ENCODE results near the gene KCNV2. TPM values are rescaled to one million over a fixed set of nuclear protein-coding genes. Genes with fewer than 3 reads are reported as not detected.

The KCNV2 gene
- total and polyA plus RNA-seq, 2 donors (not counting 1 experiment from before 2014, with no cell fraction given), result not detected

- Histone ChIP-seq H3K27me3 (ENCODE audit: control insufficient read depth, insufficient read depth, low read length) (no peaks in the 10 kb centered on the region), H2AFZ (ENCODE audit: low read length) (no peak overlapping the region), H3K9me3 (ENCODE audit: control insufficient read depth, insufficient read depth, low read depth, low read length) (no peaks in the 10 kb centered on the region), H3K9ac (ENCODE audit: insufficient read depth, low read length) (no peak overlapping the region), H3K36me3 (ENCODE audit: control insufficient read depth, insufficient read depth, low read length) (no peaks in the 10 kb centered on the region), H3K27ac (ENCODE audit: insufficient read depth, low read length) (no peak overlapping the region), H3K4me3 (replicated peaks in 1 of 4; ENCODE audit: control extremely low read depth in 1 of 4, insufficient read depth in 1 of 4, low read depth in 3 of 4, low read length in 4 of 4) (no peak overlapping the region), H3K79me2 (ENCODE audit: control insufficient read depth, insufficient read depth, low read length) (no peaks in the 10 kb centered on the region), H3K4me2 (ENCODE audit: extremely low read depth, insufficient read depth, low read length) (no peak overlapping the region), H3K4me1 (ENCODE audit: control insufficient read depth, extremely low read depth, insufficient read depth, low read length) (no peaks in the 10 kb centered on the region), H4K20me1 (ENCODE audit: control insufficient read depth, extremely low read depth, insufficient read depth, low read length) (no peaks in the 10 kb centered on the region)
- DNase-seq (ENCODE audit: low read depth in 2 of 2), result no peak
- TF ChIP-seq CTCF (conservative IDR thresholded peaks at IDR 0.05 in 1 of 2, IDR thresholded peaks at IDR 0.05 in 1 of 2; ENCODE audit: low read depth in 1 of 2, low read length in 2 of 2) (no peak), EZH2 (IDR thresholded peaks at IDR 0.05; ENCODE audit: low read length, missing control alignments) (no peak)
Measured at GRCh38 chr9:2675834-2676233, 41.5 kb upstream of the KCNV2 start.

DNA sequence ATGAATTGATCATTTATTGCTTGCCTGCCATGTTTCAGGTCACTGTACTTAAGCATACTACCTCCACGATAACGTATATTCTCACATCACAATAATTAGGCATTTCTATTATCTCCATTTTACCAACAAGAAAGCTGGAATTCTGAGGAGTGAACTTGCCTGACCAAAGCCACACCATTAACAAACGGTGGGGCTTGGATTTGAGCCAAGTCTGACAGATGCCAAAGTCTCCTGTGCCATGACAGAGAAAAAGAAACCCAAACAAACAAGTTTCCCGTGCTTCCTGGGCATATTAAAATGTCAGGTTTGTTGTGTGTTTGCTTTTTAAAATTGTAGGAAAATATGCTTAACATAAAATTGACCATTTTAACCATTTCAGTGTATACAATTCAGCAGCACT lies 40.8 kb upstream of the KCNV2 start:
- no peaks in the 10 kb centered on the region for H3K79me2 ChIP-seq (ENCODE audit: control insufficient read depth, insufficient read depth, low read length)
- no peak overlapping the region for H3K4me2 ChIP-seq (ENCODE audit: extremely low read depth, insufficient read depth, low read length)
- no peaks in the 10 kb centered on the region for H3K4me1 ChIP-seq (ENCODE audit: control insufficient read depth, extremely low read depth, insufficient read depth, low read length)
- H3K27me3 ChIP-seq (ENCODE audit: control insufficient read depth, insufficient read depth, low read length), result no peaks in the 10 kb centered on the region
- no peaks in the 10 kb centered on the region for H3K9me3 ChIP-seq (ENCODE audit: control insufficient read depth, insufficient read depth, low read depth, low read length)
- H4K20me1 ChIP-seq (ENCODE audit: control insufficient read depth, extremely low read depth, insufficient read depth, low read length), result no peaks in the 10 kb centered on the region
- H3K4me3 ChIP-seq (replicated peaks in 1 of 4; ENCODE audit: control extremely low read depth in 1 of 4, insufficient read depth in 1 of 4, low read depth in 3 of 4, low read length in 4 of 4), result no peak overlapping the region
- H3K27ac ChIP-seq (ENCODE audit: insufficient read depth, low read length), result no peak overlapping the region
- no peak for TF ChIP-seq CTCF (conservative IDR thresholded peaks at IDR 0.05 in 1 of 2, IDR thresholded peaks at IDR 0.05 in 1 of 2; ENCODE audit: low read depth in 1 of 2, low read length in 2 of 2)
- TF ChIP-seq EZH2 (IDR thresholded peaks at IDR 0.05; ENCODE audit: low read length, missing control alignments), result no peak
- H2AFZ ChIP-seq (ENCODE audit: low read length), result no peak overlapping the region
- no peaks in the 10 kb centered on the region for H3K36me3 ChIP-seq (ENCODE audit: control insufficient read depth, insufficient read depth, low read length)
- no peak for DNase-seq (ENCODE audit: low read depth in 2 of 2)
- no peak overlapping the region for H3K9ac ChIP-seq (ENCODE audit: insufficient read depth, low read length)

DNA sequence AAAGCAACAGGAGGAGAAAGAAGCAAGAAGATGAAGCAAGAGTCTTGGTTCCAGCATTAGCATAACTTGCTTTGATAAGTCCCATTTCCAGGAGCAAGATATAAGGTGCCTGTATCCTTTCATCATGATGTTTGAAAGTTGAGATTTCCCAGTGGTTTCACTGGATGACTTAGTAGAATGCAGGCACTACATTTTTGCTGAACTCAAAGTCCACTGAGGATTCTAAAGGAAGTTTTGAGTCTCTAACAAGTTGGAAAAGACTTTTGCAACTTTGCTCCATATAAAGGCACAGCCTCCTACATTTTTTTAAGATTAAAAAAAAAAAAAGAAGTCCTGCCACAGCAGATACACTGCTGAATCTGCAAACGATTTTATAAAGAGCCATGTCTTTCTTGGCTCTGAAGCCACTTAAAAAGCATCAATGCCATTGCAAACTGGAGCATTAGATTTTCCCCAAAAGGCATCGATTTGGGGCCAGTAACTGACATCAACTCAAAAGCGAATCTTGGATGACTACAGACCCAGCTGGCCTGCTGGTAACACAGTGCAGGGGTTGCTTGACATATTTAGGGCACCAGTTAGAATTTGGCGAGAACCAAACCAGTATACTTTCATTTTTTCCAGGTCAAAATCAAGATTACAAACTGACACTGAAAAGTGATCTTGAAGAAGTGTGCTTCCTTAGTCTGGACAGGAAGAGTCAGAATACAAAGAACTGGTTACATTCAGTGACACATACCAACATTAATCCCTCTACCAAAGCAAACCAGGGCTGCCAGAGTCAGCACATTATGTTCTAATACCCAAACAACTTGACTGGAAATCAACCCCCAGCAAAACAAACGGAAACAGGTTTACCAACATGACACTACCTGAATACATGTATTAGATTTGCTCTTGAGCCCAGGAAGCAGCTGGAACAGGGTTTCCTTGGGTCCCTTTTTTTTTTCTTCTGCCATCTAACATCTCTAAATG lies 39.1 kb upstream of the KCNV2 start:
- DNase-seq (ENCODE audit: low read depth in 2 of 2), result no peak
- no peak overlapping the region for H3K4me2 ChIP-seq (ENCODE audit: extremely low read depth, insufficient read depth, low read length)

More for the DNA sequence above, 39.1 kb upstream of the KCNV2 start:
- Histone ChIP-seq H3K27ac (ENCODE audit: insufficient read depth, low read length) (no peak overlapping the region), H3K9me3 (ENCODE audit: control insufficient read depth, insufficient read depth, low read depth, low read length) (no peaks in the 10 kb centered on the region), H3K4me1 (ENCODE audit: control insufficient read depth, extremely low read depth, insufficient read depth, low read length) (no peaks in the 10 kb centered on the region), H3K27me3 (ENCODE audit: control insufficient read depth, insufficient read depth, low read length) (no peaks in the 10 kb centered on the region), H3K9ac (ENCODE audit: insufficient read depth, low read length) (no peak overlapping the region), H3K4me3 (replicated peaks in 1 of 4; ENCODE audit: control extremely low read depth in 1 of 4, insufficient read depth in 1 of 4, low read depth in 3 of 4, low read length in 4 of 4) (no peak overlapping the region), H4K20me1 (ENCODE audit: control insufficient read depth, extremely low read depth, insufficient read depth, low read length) (no peaks in the 10 kb centered on the region), H3K79me2 (ENCODE audit: control insufficient read depth, insufficient read depth, low read length) (no peaks in the 10 kb centered on the region), H2AFZ (ENCODE audit: low read length) (no peak overlapping the region), H3K36me3 (ENCODE audit: control insufficient read depth, insufficient read depth, low read length) (no peaks in the 10 kb centered on the region)
- TF ChIP-seq CTCF (conservative IDR thresholded peaks at IDR 0.05 in 1 of 2, IDR thresholded peaks at IDR 0.05 in 1 of 2; ENCODE audit: low read depth in 1 of 2, low read length in 2 of 2) (no peak), EZH2 (IDR thresholded peaks at IDR 0.05; ENCODE audit: low read length, missing control alignments) (no peak)
